C1 segment of cervical spinal cord (tissue), 14 donors: ENCODE data around the gene RARA.
A peak's percentile ranks its signal among the peaks of the same experiment; 100 is the strongest.

Source experiments
- DNase-seq, 14 donors: peaks; one replicate each; lab custom pipeline; 2025; lab: John Stamatoyannopoulos, UW

The RARA gene

GRCh38 chr17:40345161-40345993 lies 36.4 kb downstream of the RARA start:
- DNase-seq, result peak in 4 of 14 donors; percentile 15 to 36 (median 26)

GRCh38 chr17:40345994-40346764 lies 37.2 kb downstream of the RARA start:
- DNase-seq, result peak in 1 of 14 donors; percentile 52

- DNase-seq, result peak in 2 of 14 donors; percentile 26 to 52
These were observed 37.8 kb downstream of the RARA start for GRCh38 chr17:40346765-40347158.

- DNase-seq, result peak in 6 of 14 donors; percentile 38 to 65 (median 62)
These were observed 38.5 kb downstream of the RARA start for GRCh38 chr17:40347319-40348135.

GRCh38 chr17:40348136-40348504 lies 39.1 kb downstream of the RARA start:
- DNase-seq, result no peak

GRCh38 chr17:40348562-40349476 lies 39.8 kb downstream of the RARA start:
- peak in 10 of 14 donors; percentile 23 to 79 (median 56) for DNase-seq

- DNase-seq, result no peak
These were observed 40.5 kb downstream of the RARA start for GRCh38 chr17:40349477-40349894.

- DNase-seq, result no peak
These were observed 41.1 kb downstream of the RARA start for GRCh38 chr17:40349895-40350688.

- DNase-seq, result no peak
These were observed 41.8 kb downstream of the RARA start for GRCh38 chr17:40350689-40351358.

- DNase-seq, result no peak
These were observed 42.6 kb downstream of the RARA start for GRCh38 chr17:40351359-40352236.

GRCh38 chr17:40352237-40352778 lies 43.3 kb downstream of the RARA start:
- DNase-seq, result no peak

GRCh38 chr17:40352779-40353394 lies 43.9 kb downstream of the RARA start:
- DNase-seq, result no peak

GRCh38 chr17:40354221-40355122 lies 45.5 kb downstream of the RARA start:
- no peak for DNase-seq

GRCh38 chr17:40355123-40355803 lies 46.3 kb downstream of the RARA start:
- peak in 10 of 14 donors; percentile 20 to 82 (median 36) for DNase-seq

- no peak for DNase-seq
These were observed 47.1 kb downstream of the RARA start for GRCh38 chr17:40355804-40356758.
